Epithelial cell of proximal tubule (primary cell): Measurements from ENCODE around the gene BNIP5. TPM values are rescaled to one million over a fixed set of nuclear protein-coding genes. Genes with fewer than 3 reads are reported as not detected.
A peak's percentile ranks its signal among the peaks of the same experiment; 100 is the strongest.
"Not testable (repeated sequence)": the region's sequence is repeated elsewhere in the genome, so short reads cannot be mapped to it uniquely, and the experiment has no call there.

Experiments
- DNase-seq: peaks from one replicate; pipeline ENCODE4 v3.0.0-alpha.2; 2011; ENCODE audit warnings: low read depth
- H3K4me3 ChIP-seq: 2 replicates; pipeline ENCODE4 v1.5.1; 2011; ENCODE audit warnings: low read depth, mild to moderate bottlenecking, low read length
- total RNA-seq: library from RNA; depleted of rRNA; stranded (reverse); fragments of >200 nt; gene quantifications from 2 replicates; pipeline ENCODE4 v1.2.3, GENCODE V29; 2015
- TF ChIP-seq, protein P1 (sequence below): conservative IDR thresholded peaks from 2 replicates; pipeline ENCODE4 v1.5.1; 2012; ENCODE audit warnings: low read depth, mild to moderate bottlenecking, low read length

Gene BNIP5
- total RNA-seq, 1 donor from 2014 or later = under 0.01 TPM

DNA sequence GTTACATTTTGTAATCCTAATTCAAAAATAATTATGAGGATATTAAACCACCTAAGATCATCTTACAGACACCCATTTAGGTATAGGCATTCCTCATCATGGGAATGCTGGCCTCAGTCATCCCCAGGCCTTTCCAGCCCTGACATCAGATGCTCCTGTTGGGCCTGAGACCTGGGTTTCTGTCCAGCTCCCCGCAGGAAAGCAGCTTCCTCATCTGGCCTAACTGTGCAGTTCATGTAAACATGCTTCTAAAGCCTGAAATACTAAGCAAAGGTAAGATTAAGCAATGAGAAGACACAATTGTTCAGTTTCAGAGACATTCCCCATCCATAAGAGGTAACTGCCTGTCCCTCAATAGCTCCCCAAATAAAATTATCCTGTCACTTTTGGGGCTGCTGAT is 31.7 kb upstream of the BNIP5 start:
- TF ChIP-seq, protein P1, sequence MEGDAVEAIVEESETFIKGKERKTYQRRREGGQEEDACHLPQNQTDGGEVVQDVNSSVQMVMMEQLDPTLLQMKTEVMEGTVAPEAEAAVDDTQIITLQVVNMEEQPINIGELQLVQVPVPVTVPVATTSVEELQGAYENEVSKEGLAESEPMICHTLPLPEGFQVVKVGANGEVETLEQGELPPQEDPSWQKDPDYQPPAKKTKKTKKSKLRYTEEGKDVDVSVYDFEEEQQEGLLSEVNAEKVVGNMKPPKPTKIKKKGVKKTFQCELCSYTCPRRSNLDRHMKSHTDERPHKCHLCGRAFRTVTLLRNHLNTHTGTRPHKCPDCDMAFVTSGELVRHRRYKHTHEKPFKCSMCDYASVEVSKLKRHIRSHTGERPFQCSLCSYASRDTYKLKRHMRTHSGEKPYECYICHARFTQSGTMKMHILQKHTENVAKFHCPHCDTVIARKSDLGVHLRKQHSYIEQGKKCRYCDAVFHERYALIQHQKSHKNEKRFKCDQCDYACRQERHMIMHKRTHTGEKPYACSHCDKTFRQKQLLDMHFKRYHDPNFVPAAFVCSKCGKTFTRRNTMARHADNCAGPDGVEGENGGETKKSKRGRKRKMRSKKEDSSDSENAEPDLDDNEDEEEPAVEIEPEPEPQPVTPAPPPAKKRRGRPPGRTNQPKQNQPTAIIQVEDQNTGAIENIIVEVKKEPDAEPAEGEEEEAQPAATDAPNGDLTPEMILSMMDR = no peak
- H3K4me3 ChIP-seq = no peak overlapping the region
- no peak for DNase-seq

DNA sequence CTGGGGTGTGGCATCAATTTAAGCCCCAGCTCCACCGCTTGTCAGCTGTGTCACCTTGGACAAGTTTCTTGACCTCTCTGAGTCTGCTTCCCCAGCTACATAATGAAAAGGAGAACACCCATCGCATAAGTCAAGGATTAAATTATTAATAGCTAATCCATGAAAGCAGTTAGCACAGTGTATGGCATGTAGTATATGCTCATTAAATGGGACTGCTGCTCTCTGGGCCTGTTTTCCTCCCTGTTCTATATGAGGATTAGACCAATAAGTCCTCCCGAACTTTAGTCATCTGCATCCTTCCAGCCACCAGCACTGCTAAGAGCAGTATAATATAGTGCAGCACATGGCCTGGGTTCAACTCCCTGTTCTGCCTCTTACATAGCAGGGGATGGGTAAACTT is 31.1 kb upstream of the BNIP5 start:
- DNase-seq = no peak
- no peak overlapping the region for H3K4me3 ChIP-seq
- TF ChIP-seq, protein P1 = no peak

DNA sequence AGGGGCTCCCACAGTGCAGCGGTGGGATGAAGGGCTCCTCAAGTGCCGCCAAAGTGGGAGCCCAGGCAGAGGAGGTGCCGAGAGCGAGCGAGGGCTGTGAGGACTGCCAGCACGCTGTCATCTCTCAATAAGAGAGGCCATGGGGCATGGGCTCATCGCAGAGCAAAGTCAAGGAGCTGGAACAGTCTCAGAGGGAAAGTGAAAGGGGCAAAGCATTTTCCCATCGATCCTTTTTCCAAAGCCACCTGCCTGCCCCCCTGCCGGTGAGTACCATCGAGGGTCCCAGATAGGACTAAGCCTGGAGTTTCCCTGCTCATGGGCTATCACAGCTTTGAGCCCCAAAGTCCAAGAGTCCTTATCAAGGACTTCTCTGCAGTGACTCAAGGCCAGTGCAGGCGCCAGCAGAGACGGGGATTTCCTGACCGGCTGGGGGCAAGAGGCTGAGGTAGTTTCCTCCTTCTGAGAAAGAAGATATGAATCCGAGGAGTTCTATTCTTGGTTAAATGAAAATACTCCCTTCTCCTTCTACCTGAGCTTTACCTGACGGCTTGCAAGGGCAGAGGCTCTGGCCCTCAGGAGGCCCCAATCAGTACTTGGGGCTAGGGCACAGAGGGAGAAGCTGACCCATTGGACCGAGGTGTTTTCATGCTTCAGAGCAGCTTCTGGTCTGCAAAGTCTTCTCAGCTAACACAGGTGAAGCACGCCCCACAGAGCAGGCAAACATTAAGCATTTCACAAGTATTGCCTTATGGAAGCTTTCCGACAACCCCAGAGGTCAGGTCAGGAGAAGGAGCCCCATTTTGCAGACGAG is 28.2 kb upstream of the BNIP5 start:
- TF ChIP-seq, protein P1 = no peak
- no peak overlapping the region for H3K4me3 ChIP-seq
- DNase-seq = peak; percentile 30

DNA sequence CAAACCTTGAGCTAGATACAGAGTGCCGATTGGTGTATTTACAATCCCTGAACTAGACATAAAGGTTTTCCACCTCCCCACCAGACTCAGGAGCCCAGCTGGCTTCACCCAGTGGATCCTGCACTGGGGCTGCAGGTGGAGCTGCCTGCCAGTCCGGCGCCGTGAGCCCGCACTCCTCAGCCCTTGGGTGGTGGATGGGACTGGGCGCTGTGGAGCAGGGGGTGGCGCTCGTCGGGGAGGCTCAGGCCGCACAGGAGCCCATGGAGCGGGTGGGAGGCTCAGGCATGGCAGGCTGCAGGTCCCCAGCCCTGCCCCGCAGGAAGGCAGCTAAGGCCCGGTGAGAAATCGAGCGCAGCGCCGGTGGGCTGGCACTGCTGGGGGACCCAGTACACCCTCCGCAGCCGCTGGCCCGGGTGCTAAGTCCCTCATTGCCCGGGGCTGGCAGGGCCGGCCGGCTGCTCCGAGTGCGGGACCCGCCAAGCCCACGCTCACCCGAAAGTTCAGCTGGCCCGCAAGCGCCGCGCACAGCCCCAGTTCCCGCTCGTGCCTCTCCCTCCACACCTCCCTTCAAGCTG is 27.5 kb upstream of the BNIP5 start:
- not testable (repeated sequence) for DNase-seq, H3K4me3 ChIP-seq

DNA sequence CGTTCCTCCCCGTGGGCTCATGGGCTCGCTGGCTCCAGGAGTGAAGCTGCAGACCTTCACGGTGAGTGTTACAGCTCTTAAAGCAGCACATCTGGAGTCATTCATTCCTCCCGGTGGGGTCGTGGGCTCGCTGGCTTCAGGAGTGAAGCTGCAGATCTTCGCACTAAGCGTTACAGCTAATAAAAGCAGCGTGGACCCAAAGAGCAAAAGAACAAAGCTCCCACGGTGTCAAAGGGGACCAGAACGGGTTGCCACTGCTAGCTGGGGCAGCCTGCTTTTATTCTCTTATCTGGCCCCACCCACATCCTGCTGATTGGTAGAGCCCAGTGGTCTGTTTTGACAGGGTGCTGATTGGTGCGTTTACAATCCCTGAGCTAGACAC is 26.7 kb upstream of the BNIP5 start:
- not testable (repeated sequence) for DNase-seq

DNA sequence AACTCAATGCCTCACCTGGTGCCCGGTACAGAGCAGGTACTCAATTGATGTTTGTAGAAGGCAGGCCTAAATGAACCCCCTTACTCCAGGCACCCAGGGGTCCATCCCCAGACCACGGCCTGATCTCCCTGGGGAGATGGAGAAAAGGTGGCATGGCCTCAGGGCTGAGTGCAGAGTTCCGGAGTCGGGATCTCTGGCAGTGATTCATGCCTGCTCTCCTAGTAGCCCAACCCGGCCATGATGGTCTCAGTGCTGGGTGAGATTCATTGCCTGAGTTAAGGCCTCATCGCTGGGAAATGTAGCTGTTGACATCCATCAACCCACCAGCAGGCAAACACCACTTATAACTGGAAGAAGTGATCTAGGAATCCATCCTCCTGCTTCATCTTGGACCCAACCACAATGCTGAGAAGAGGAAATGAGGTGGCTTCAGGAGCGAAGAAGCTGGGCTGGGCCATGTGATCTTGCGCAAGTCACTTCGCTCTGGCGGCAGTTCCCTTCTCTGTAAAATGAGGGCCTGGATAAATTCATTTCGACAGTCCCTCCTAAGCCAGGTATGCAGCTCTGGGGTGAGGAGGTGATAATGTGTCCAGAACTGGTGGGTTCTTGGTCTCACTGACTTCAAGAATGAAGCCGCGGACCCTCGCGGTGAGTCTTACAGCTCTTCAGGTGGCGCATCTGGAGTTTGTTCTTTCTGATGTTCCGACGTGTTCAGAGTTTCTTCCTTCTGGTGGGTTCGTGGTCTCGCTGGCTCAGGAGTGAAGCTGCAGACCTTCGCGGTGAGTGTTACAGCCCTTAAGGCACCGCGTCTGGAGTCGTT is 26.1 kb upstream of the BNIP5 start:
- no peak overlapping the region for H3K4me3 ChIP-seq
- no peak for DNase-seq
- TF ChIP-seq, protein P1 = no peak

More for the DNA sequence above, 26.7 kb upstream of the BNIP5 start:
- not testable (repeated sequence) for H3K4me3 ChIP-seq

DNA sequence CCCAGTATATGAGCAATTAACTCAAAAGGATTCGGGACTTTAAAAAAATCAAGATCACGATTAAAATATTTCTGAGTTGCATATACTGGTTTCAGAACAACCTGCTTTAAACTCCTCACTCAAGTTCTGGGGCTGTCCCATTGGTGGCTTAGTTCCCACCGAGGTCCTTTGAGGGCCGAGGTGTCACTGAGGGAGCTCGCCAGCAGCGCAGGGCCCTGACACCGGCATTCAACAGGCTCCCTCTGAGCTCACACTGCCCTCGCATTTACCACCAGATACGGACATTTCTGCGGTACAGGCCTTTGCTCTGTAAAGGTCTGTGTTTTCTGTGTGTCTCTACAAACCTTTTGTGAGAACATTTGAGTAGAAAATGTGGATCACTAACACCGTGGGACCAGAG is 24.4 kb upstream of the BNIP5 start:
- DNase-seq = no peak
- TF ChIP-seq, protein P1 = no peak
- no peak overlapping the region for H3K4me3 ChIP-seq
